GM23248 (cell line): Measurements from ENCODE around the gene DEPDC1. TPM values are rescaled to one million over a fixed set of nuclear protein-coding genes. Genes with fewer than 3 reads are reported as not detected.

Experiments
- DNase-seq: peaks from one replicate; pipeline ENCODE4 v3.0.0-alpha.2; 2015
- H2AFZ ChIP-seq: fragments of 200-600 bp; sonication (generic); 2 replicates; pipeline ENCODE4 v1.6.1; 2016; ENCODE audit warnings: antibody characterized with exemption
- H3F3A ChIP-seq: fragments of 200-600 bp; sonication (generic); 2 replicates; pipeline ENCODE4 v1.6.1; 2016; ENCODE audit warnings: mild to moderate bottlenecking, antibody characterized with exemption, mixed run types; ENCODE audit not compliant: insufficient read depth
- H3K27ac ChIP-seq: fragments of 200-600 bp; sonication (generic); 2 replicates; pipeline ENCODE4 v1.5.1; 2016; ENCODE audit warnings: mild to moderate bottlenecking
- H3K27me3 ChIP-seq: fragments of 200-600 bp; sonication (generic); replicated peaks from 2 replicates; pipeline ENCODE4 v1.6.1; 2016; ENCODE audit warnings: mild to moderate bottlenecking; ENCODE audit not compliant: insufficient read depth
- H3K36me3 ChIP-seq: fragments of 200-600 bp; sonication (generic); 2 replicates; pipeline ENCODE4 v1.6.1; 2016; ENCODE audit warnings: low read depth, mild to moderate bottlenecking
- H3K4me1 ChIP-seq: fragments of 200-600 bp; sonication (generic); 2 replicates; pipeline ENCODE4 v1.6.1; 2016; ENCODE audit warnings: mild to moderate bottlenecking; ENCODE audit not compliant: insufficient read depth
- H3K4me2 ChIP-seq: fragments of 200-600 bp; sonication (generic); one replicate; pipeline ENCODE4 v1.6.1; 2016; ENCODE audit warnings: mild to moderate bottlenecking; ENCODE audit not compliant: unreplicated experiment
- H3K4me3 ChIP-seq: fragments of 200-600 bp; sonication (generic); 2 replicates; pipeline ENCODE4 v1.5.1; 2016; ENCODE audit warnings: mild to moderate bottlenecking
- H3K79me2 ChIP-seq: fragments of 200-600 bp; sonication (generic); 2 replicates; pipeline ENCODE4 v1.6.1; 2016; ENCODE audit warnings: mild to moderate bottlenecking; ENCODE audit not compliant: insufficient read depth
- H3K9ac ChIP-seq: fragments of 200-600 bp; sonication (generic); 2 replicates; pipeline ENCODE4 v1.6.1; 2016; ENCODE audit warnings: mild to moderate bottlenecking
- H3K9me2 ChIP-seq: fragments of 200-600 bp; sonication (generic); 2 replicates; pipeline ENCODE4 v1.6.1; 2016; ENCODE audit warnings: mixed run types, mild to moderate bottlenecking, moderate library complexity; ENCODE audit not compliant: insufficient read depth
- H3K9me3 ChIP-seq: fragments of 200-600 bp; sonication (generic); one replicate; pipeline ENCODE4 v1.6.1; 2017; ENCODE audit warnings: low read depth
- H4K20me1 ChIP-seq: fragments of 200-600 bp; sonication (generic); 2 replicates; pipeline ENCODE4 v1.6.0; 2016; ENCODE audit not compliant: insufficient read depth
- EZH2 ChIP-seq: fragments of 200-600 bp; sonication (generic); IDR thresholded peaks from 2 replicates; pipeline ENCODE4 v1.6.1; 2018; ENCODE audit warnings: antibody characterized with exemption, mild to moderate bottlenecking; ENCODE audit not compliant: insufficient read depth, poor library complexity, severe bottlenecking
- EZH2phosphoT487 ChIP-seq: fragments of 200-600 bp; sonication (generic); IDR thresholded peaks from 2 replicates; pipeline ENCODE4 v1.6.1; 2018; ENCODE audit warnings: antibody characterized with exemption, moderate library complexity, mild to moderate bottlenecking, low read depth; ENCODE audit not compliant: insufficient read depth
- WGBS, 2 experiments: methylation state at CpG; one replicate each; pipeline ENCODE4 v1.1.6; 2015 to 2017; ENCODE audit warnings: low lambda C conversion rate in 2 of 2, low coverage in 1 of 2; ENCODE audit errors: missing lambda C conversion rate in 2 of 2; 5-methylcytosine and 5-hydroxymethylcytosine counted together
- in situ Hi-C: fragments of 300-500 bp; cut with MboI; formaldehyde crosslinking; loops from 2 replicates; pipeline ENCODE4 v1.15.0; 2020
- polyA plus RNA-seq: library from polyadenylated mRNA; unstranded; fragments of >200 nt; fragmentation: Nextera tagmentation; extraction: Ambion mirVana; gene quantifications from 2 replicates; pipeline ENCODE4 v1.2.1, GENCODE V29; 2016
- total RNA-seq: library from RNA; depleted of rRNA; stranded (reverse); fragments of >200 nt; shearing (Covaris generic); gene quantifications from 2 replicates; pipeline ENCODE4 v1.2.3, GENCODE V29; 2014

Gene DEPDC1
- total and polyA plus RNA-seq, 2 experiments from 2014 or later: 14.7 to 15.3 TPM

GRCh38 chr1:68448365-68448764 lies 48.5 kb downstream of the DEPDC1 start:
- no peaks in the 10 kb centered on the region for H3K36me3 ChIP-seq
- no peaks in the 10 kb centered on the region for H3K9me2 ChIP-seq
- DNase-seq: no peak
- WGBS, 2 experiments: 71 to 72% methylated on average over 7 of the region's 7 CpGs
- no peak overlapping the region for H3K9ac ChIP-seq
- H3F3A ChIP-seq: no peaks in the 10 kb centered on the region
- no peaks in the 10 kb centered on the region for H3K4me1 ChIP-seq
- no peak overlapping the region for H3K27ac ChIP-seq
- TF ChIP-seq EZH2: no peak
- no peak for TF ChIP-seq EZH2phosphoT487
- H4K20me1 ChIP-seq: no peaks in the 10 kb centered on the region
- H3K79me2 ChIP-seq: no peaks in the 10 kb centered on the region
- H2AFZ ChIP-seq: no peak overlapping the region
- no peaks in the 10 kb centered on the region for H3K9me3 ChIP-seq
- no peak overlapping the region for H3K4me2 ChIP-seq
- no peak overlapping the region for H3K4me3 ChIP-seq
- H3K27me3 ChIP-seq: peaks cover 4% of the 10 kb centered on the region; the same call in 1 of the 2 replicates
- in situ Hi-C loops: no loop called here

GRCh38 chr1:68445709-68446108 lies 51.2 kb downstream of the DEPDC1 start:
- no peaks in the 10 kb centered on the region for H4K20me1 ChIP-seq
- H2AFZ ChIP-seq: no peak overlapping the region
- no peaks in the 10 kb centered on the region for H3K9me2 ChIP-seq
- in situ Hi-C loops: no loop called here
- H3K27me3 ChIP-seq: peaks cover 4% of the 10 kb centered on the region
- no peaks in the 10 kb centered on the region for H3K4me1 ChIP-seq
- 88% methylated on average over 6 of the region's 6 CpGs for WGBS, 2 experiments
- DNase-seq: no peak
- H3K79me2 ChIP-seq: no peaks in the 10 kb centered on the region
- H3K9me3 ChIP-seq: no peaks in the 10 kb centered on the region
- no peaks in the 10 kb centered on the region for H3F3A ChIP-seq
- H3K9ac ChIP-seq: no peak overlapping the region
- no peaks in the 10 kb centered on the region for H3K36me3 ChIP-seq
- H3K4me2 ChIP-seq: no peak overlapping the region
- TF ChIP-seq EZH2phosphoT487 (no peak), EZH2 (no peak)
- no peak overlapping the region for H3K4me3 ChIP-seq
- H3K27ac ChIP-seq: no peak overlapping the region

- TF ChIP-seq EZH2phosphoT487 (no peak), EZH2 (no peak)
- Histone ChIP-seq H4K20me1 (no peaks in the 10 kb centered on the region), H3K9me2 (no peaks in the 10 kb centered on the region), H3K79me2 (no peaks in the 10 kb centered on the region), H3K36me3 (no peaks in the 10 kb centered on the region), H2AFZ (no peak overlapping the region), H3K9ac (no peak overlapping the region), H3K27me3 (peaks cover 3% of the 10 kb centered on the region), H3K4me3 (no peak overlapping the region), H3K9me3 (no peaks in the 10 kb centered on the region), H3K27ac (no peak overlapping the region), H3K4me1 (no peaks in the 10 kb centered on the region), H3K4me2 (no peak overlapping the region), H3F3A (no peaks in the 10 kb centered on the region)
- 39 to 40% methylated on average over 5 of the region's 5 CpGs for WGBS, 2 experiments
- in situ Hi-C loops: no loop called here
- peak; percentile 87 for DNase-seq
Observed at GRCh38 chr1:68442822-68443556, 53.9 kb downstream of the DEPDC1 start.

GRCh38 chr1:68442006-68442405 lies 54.9 kb downstream of the DEPDC1 start:
- no peak for TF ChIP-seq EZH2phosphoT487
- TF ChIP-seq EZH2: no peak
- Histone ChIP-seq H3K36me3 (no peaks in the 10 kb centered on the region), H3K4me2 (no peak overlapping the region), H2AFZ (no peak overlapping the region), H3F3A (no peaks in the 10 kb centered on the region), H3K9ac (no peak overlapping the region), H3K27me3 (peaks cover 3% of the 10 kb centered on the region; the same call in 1 of the 2 replicates), H3K4me1 (no peaks in the 10 kb centered on the region), H3K79me2 (no peaks in the 10 kb centered on the region), H3K4me3 (no peak overlapping the region), H3K9me2 (no peaks in the 10 kb centered on the region), H4K20me1 (no peaks in the 10 kb centered on the region), H3K27ac (no peak overlapping the region), H3K9me3 (no peaks in the 10 kb centered on the region)
- DNase-seq: no peak
- 86 to 91% methylated on average over 4 of the region's 4 CpGs for WGBS, 2 experiments
- in situ Hi-C loops: no loop called here

- H3K4me2 ChIP-seq: no peak overlapping the region
- no peaks in the 10 kb centered on the region for H3K36me3 ChIP-seq
- no peaks in the 10 kb centered on the region for H3K79me2 ChIP-seq
- H3K9me3 ChIP-seq: no peaks in the 10 kb centered on the region
- WGBS, 2 experiments: 49 to 56% methylated on average over 3 of the region's 3 CpGs
- DNase-seq: no peak
- no peaks in the 10 kb centered on the region for H4K20me1 ChIP-seq
- TF ChIP-seq EZH2phosphoT487 (no peak), EZH2 (no peak)
- H2AFZ ChIP-seq: no peak overlapping the region
- H3K9ac ChIP-seq: no peak overlapping the region
- no peaks in the 10 kb centered on the region for H3K9me2 ChIP-seq
- in situ Hi-C loops: no loop called here
- H3K4me1 ChIP-seq: no peaks in the 10 kb centered on the region
- H3K27me3 ChIP-seq: peaks cover 3% of the 10 kb centered on the region; the same call in 1 of the 2 replicates
- H3F3A ChIP-seq: no peaks in the 10 kb centered on the region
- H3K4me3 ChIP-seq: no peak overlapping the region
- H3K27ac ChIP-seq: no peak overlapping the region
Observed at GRCh38 chr1:68438310-68438709, 58.6 kb downstream of the DEPDC1 start.
